Measurements from ENCODE around the gene BMF. TPM values are rescaled to one million over a fixed set of nuclear protein-coding genes. Genes with fewer than 3 reads are reported as not detected.
"Not testable (repeated sequence)": the region's sequence is repeated elsewhere in the genome, so short reads cannot be mapped to it uniquely, and the experiment has no call there.

The BMF gene
- total RNA-seq, 4 donors from 2014 or later = 13.3 to 35.4 (median 25.1) TPM

GRCh38 chr15:40121911-40122638, 13.4 kb upstream of the BMF start:
- in situ Hi-C loops (cut with MboI; ENCODE audit: low pct_ligation_motif_present in 1 of 4, low pct_unique_long_range_greater_than_20kb in 1 of 4, low sequenced_read_pairs in 3 of 4) (no loop called here), intact Hi-C loops (cut with DNase I; ENCODE audit: low total_unique reads) (no loop called here)
- no peaks in the 10 kb centered on the region for H3K4me1 ChIP-seq
- WGBS, 2 donors (ENCODE audit: low coverage in 1 of 2) = 73 to 74% methylated on average over 4 to 6 of the region's 6 CpGs
- TF ChIP-seq EP300 (IDR thresholded peaks at IDR 0.05; ENCODE audit: low read depth) (no peak), POLR2A (IDR thresholded peaks at IDR 0.05) (no peak), POLR2AphosphoS5 (IDR thresholded peaks at IDR 0.05) (no peak), CTCF (IDR thresholded peaks at IDR 0.05) (no peak)
- H3K4me3 ChIP-seq = no peak overlapping the region
- no peaks in the 10 kb centered on the region for H3K36me3 ChIP-seq
- H3K27me3 ChIP-seq = no peaks in the 10 kb centered on the region
- no peak for DNase-seq
- no peak overlapping the region for H3K27ac ChIP-seq
- H3K9me3 ChIP-seq = no peaks in the 10 kb centered on the region

GRCh38 chr15:40118473-40118872, 9.8 kb upstream of the BMF start:
- Histone ChIP-seq H3K27ac (no peak overlapping the region), H3K4me1 (peaks cover 0 to 3% (median 0%) of the 10 kb centered on the region in 4 donors), H3K4me3 (no peak overlapping the region), H3K27me3 (no peaks in the 10 kb centered on the region), H3K36me3 (no peaks in the 10 kb centered on the region), H3K9me3 (no peaks in the 10 kb centered on the region)
- WGBS, 2 donors (ENCODE audit: low coverage in 1 of 2) = 80 to 92% methylated on average over 2 to 3 of the region's 3 CpGs
- intact Hi-C loops (cut with DNase I; ENCODE audit: low total_unique reads) (no loop called here), in situ Hi-C loops (cut with MboI; ENCODE audit: low pct_ligation_motif_present in 1 of 4, low pct_unique_long_range_greater_than_20kb in 1 of 4, low sequenced_read_pairs in 3 of 4) (no loop called here)
- TF ChIP-seq EP300 (IDR thresholded peaks at IDR 0.05; ENCODE audit: low read depth) = no peak
- TF ChIP-seq POLR2AphosphoS5 (IDR thresholded peaks at IDR 0.05) = no peak
- no peak for TF ChIP-seq CTCF (IDR thresholded peaks at IDR 0.05)
- no peak for DNase-seq

- Histone ChIP-seq H3K9me3 (no peaks in the 10 kb centered on the region), H3K4me3 (no peak overlapping the region), H3K27me3 (no peaks in the 10 kb centered on the region), H3K36me3 (no peaks in the 10 kb centered on the region), H3K27ac (peak overlapping the region in 2 of 4 donors; percentile 52 to 62), H3K4me1 (peaks cover 0 to 3% (median 0%) of the 10 kb centered on the region in 4 donors)
- WGBS, 2 donors (ENCODE audit: low coverage in 1 of 2) = 62% methylated on average over 8 of the region's 8 CpGs; no CpG with 5 or more reads in 1 of the 2 donors
- intact Hi-C loops (cut with DNase I; ENCODE audit: low total_unique reads) = no loop called here
- TF ChIP-seq CTCF (IDR thresholded peaks at IDR 0.05) (no peak), POLR2AphosphoS5 (IDR thresholded peaks at IDR 0.05) (no peak), POLR2A (IDR thresholded peaks at IDR 0.05) (no peak), EP300 (IDR thresholded peaks at IDR 0.05; ENCODE audit: low read depth) (no peak)
- peak; percentile 78 for DNase-seq
- in situ Hi-C loops (cut with MboI; ENCODE audit: low pct_ligation_motif_present in 1 of 4, low pct_unique_long_range_greater_than_20kb in 1 of 4, low sequenced_read_pairs in 3 of 4) = no loop called here
These were observed 7.0 kb upstream of the BMF start for GRCh38 chr15:40115670-40116093.

DNA sequence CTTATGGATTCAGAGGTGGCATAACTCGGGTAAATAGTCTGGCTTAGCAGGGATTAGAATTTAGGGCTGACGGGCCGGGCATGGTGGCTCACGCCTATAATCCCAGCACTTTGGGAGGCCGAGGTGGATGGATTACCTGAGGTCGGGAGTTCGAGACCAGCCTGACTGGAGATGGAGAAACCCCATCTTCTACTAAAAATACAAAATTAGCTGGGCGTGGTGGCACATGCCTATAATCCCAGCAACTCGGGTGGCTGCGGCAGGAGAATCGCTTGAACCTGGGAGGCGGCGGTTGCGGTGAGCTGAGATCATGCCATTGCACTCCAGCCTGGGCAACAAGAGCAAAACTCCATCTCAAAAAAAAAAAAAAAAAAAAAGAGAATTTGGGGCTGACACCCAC, 6.4 kb upstream of the BMF start:
- peak overlapping the region in 2 of 4 donors; percentile 52 to 62 for H3K27ac ChIP-seq
- H3K4me3 ChIP-seq; intact Hi-C loops (cut with DNase I; ENCODE audit: low total_unique reads); H3K9me3 ChIP-seq; DNase-seq; in situ Hi-C loops (cut with MboI; ENCODE audit: low pct_ligation_motif_present in 1 of 4, low pct_unique_long_range_greater_than_20kb in 1 of 4, low sequenced_read_pairs in 3 of 4); H3K36me3 ChIP-seq; H3K27me3 ChIP-seq; H3K4me1 ChIP-seq: not testable (repeated sequence)
- 80 to 97% methylated on average over 1 to 14 of the region's 14 CpGs for WGBS, 2 donors (ENCODE audit: low coverage in 1 of 2)

GRCh38 chr15:40114218-40114617, 5.5 kb upstream of the BMF start:
- Histone ChIP-seq H3K4me3 (no peak overlapping the region), H3K9me3 (no peaks in the 10 kb centered on the region), H3K27ac (no peak overlapping the region), H3K4me1 (peaks cover 0 to 9% (median 3%) of the 10 kb centered on the region in 4 donors), H3K36me3 (no peaks in the 10 kb centered on the region), H3K27me3 (no peaks in the 10 kb centered on the region)
- 100% methylated on average over 1 to 2 of the region's 2 CpGs for WGBS, 2 donors (ENCODE audit: low coverage in 1 of 2)
- DNase-seq = no peak
- intact Hi-C loops (cut with DNase I; ENCODE audit: low total_unique reads) (no loop called here), in situ Hi-C loops (cut with MboI; ENCODE audit: low pct_ligation_motif_present in 1 of 4, low pct_unique_long_range_greater_than_20kb in 1 of 4, low sequenced_read_pairs in 3 of 4) (no loop called here)
- TF ChIP-seq POLR2A (IDR thresholded peaks at IDR 0.05) (no peak), POLR2AphosphoS5 (IDR thresholded peaks at IDR 0.05) (no peak), EP300 (IDR thresholded peaks at IDR 0.05; ENCODE audit: low read depth) (no peak), CTCF (IDR thresholded peaks at IDR 0.05) (no peak)

All from transverse colon (tissue), 4 donors.